ENCODE results near the gene SLC66A1. TPM values are rescaled to one million over a fixed set of nuclear protein-coding genes. Genes with fewer than 3 reads are reported as not detected.

The SLC66A1 gene
- polyA plus RNA-seq, 3 donors = 6.7 to 12.7 (median 12.5) TPM

- WGBS, 3 donors = 85 to 100% (median 86%) methylated on average over 4 of the region's 4 CpGs
- no peak overlapping the region for H3K27ac ChIP-seq (ENCODE audit: low read depth, low read length)
These were observed 25.2 kb downstream of the SLC66A1 start for GRCh38 chr1:19337289-19337688.

- 45 to 89% (median 89%) methylated on average over 27 of the region's 27 CpGs for WGBS, 3 donors
- H3K27ac ChIP-seq (ENCODE audit: low read depth, low read length) = no peak overlapping the region
These were observed 26.2 kb downstream of the SLC66A1 start for GRCh38 chr1:19338323-19338762.

DNA sequence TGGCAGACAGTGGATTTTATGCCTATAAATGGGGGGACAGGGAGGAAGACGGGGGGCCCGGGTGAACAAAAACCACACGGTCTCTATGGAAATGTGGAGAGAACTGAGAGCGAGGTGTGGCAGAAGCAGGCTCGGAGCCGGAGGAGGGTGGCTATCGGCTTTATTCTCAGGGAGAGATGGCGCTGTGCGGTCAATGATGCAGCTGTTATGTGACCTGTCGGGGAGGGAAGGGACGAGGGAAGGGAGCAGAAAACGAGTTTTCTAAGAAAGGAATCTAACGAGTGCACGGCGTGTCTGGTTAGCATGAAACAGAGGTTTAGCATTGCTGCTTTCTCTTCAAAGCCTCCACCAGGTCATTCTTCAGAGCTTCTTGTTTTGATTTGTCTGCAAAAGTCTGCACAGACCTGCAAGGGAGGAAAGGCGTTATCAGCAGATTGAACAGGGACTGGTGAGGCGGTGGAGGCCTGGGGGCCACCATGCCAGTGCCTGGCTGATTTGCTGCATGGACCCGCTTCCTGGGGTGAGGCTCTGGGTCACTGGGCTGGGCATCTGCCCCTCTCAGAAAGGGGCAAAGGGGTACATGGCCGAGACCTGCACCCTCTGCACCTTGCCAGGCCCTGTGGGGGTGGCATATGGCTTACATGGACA, 27.2 kb downstream of the SLC66A1 start:
- WGBS, 3 donors = 90 to 92% (median 91%) methylated on average over 19 of the region's 19 CpGs
- no peak overlapping the region for H3K27ac ChIP-seq (ENCODE audit: low read depth, low read length)

DNA sequence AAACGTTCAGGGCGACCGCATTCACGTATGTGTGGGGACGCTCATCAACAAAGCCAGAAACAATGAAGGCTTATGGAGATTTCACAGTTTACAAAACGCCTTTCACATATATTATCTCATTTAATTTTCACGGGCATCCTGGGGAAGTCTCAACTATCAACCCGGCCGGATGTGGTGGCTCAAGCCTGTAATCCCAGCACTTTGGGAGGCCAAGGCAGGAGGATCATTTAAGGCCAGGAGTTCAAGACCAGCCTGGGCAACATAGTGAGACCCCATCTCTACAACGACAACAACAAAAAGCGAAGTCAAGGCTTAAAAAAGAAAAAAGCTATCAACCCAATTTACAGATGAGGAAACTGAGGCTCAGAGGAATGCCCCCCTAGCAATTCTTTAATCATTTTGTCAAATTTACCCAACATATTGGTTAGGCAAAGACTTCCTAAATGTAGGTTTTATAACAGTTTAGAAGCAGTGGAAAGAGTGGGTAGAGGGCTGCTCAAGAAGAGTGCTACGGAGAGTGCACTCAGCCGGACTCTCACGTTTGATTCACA, 28.3 kb downstream of the SLC66A1 start:
- 96 to 97% (median 97%) methylated on average over 14 of the region's 14 CpGs for WGBS, 3 donors
- H3K27ac ChIP-seq (ENCODE audit: low read depth, low read length) = no peak overlapping the region

DNA sequence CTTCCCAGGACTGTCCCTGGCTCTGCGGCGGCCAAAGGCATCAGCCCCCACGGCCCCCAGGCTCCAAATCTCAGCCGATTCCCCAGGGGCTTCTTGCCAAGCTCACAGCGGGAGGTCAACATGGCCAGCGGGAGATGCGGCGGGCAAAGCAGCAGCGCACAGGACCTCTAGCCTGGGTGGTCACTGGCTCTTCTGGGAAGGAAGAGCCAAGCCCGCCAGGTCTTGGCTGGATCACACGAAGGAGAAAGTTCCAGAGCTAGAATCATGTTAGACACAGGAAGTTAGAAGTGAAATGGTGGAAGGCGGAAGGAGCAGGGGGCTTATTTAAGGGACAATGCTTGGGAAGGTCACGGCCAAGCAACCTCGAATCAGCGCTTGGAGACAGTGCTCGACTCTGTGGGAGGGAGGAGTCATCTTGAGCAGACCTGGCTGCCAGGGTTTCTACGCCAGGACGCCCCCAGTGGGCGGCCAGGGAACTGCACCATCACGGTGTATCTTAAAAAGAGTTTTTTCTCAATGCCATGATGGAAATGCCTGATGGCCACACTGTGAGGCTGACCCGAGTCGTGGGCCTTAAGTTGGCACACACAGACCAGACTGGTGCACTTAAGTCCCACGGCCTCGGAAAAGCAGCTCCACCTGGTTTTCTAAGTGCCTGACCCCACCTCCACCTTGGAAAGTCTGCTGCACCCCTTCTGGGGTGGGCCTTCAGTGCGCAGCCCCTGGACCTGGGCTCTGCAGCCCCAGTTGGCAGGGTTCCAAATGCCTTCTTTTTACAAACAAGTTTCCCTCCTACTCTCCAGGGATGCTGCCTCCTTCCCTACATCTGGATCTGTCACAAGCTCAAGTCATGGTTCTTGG, 29.3 kb downstream of the SLC66A1 start:
- no peak overlapping the region for H3K27ac ChIP-seq (ENCODE audit: low read depth, low read length)
- WGBS, 3 donors = 57 to 64% (median 63%) methylated on average over 25 of the region's 25 CpGs

- 77 to 89% (median 78%) methylated on average over 27 of the region's 27 CpGs for WGBS, 3 donors
- no peak overlapping the region for H3K27ac ChIP-seq (ENCODE audit: low read depth, low read length)
These were observed 30.1 kb downstream of the SLC66A1 start for GRCh38 chr1:19342062-19342750.

DNA sequence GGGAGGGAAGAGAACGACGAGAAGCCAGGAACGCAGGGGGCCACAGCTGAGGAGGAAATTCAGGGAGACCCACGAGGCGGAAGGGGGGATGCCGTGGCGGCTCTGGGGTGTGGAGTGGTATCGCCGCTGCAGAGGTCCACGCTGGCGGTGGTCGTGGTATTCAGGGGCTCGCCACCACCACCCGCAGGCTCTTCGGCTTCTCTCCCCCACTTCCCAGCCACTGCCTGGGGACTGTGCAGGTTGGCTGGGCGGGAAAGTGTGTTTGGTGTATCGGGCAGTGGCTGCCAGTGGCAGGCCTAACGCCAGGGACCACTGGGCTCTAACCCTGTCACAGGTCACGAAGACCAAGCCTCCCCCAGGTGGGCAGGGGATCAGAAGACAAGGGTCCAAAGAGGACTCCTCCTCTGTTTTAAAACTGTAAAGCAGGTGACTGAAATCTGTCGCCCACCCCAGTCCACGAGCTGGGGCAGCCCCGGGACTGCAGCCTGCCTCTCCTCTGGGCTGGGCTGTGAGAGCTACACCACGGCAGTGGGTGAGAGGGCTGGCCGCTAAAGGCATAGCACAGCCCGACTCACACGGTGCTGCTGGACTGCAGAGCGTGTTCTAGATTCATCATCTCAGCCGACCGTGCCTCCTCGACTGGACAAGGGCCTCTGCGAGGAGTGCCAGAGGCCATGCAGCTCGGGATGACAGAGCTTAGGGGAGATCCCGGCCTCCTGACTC, 30.9 kb downstream of the SLC66A1 start:
- H3K27ac ChIP-seq (ENCODE audit: low read depth, low read length) = no peak overlapping the region
- WGBS, 3 donors = 83 to 87% (median 84%) methylated on average over 32 to 33 of the region's 33 CpGs

DNA sequence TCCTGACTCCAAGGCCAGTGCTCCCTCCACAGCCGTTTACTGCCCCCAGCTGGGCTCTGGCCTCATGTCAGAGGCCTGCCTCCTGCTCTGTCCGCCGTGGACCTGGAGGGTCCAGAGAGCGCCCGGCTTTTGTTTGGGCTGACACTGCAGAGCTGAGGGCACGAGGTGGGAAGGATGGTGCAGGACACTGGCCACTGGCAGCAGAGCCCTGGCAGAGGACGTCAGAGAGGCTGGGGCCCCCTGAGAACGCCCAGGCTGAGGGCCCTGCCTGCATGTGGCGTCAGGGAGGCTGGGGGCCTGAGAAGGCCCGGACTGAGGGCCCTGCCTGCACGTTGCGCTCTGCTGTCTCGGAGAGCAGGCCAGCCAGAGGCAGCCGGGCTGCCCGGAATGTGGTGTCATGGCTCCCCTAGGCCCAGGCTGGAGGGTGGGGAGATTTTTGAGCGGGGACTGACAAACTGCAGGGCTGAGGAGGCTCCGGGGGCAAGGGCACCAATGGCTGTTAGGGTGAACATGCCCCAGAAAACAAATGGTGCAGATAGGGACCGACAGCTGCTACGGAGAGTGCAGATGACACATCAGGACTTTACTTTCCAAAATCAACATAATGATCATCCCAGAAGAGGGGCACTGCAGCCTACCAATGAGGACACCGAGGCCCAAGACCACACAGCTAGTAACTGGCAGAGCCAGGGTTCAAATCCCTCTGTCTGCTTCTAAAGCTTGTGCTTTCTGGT, 31.7 kb downstream of the SLC66A1 start:
- H3K27ac ChIP-seq (ENCODE audit: low read depth, low read length) = no peak overlapping the region
- 86 to 89% (median 89%) methylated on average over 20 of the region's 20 CpGs for WGBS, 3 donors

GRCh38 chr1:19344372-19344810, 32.3 kb downstream of the SLC66A1 start:
- 60 to 70% (median 69%) methylated on average over 12 of the region's 12 CpGs for WGBS, 3 donors
- no peak overlapping the region for H3K27ac ChIP-seq (ENCODE audit: low read depth, low read length)

- 93 to 95% (median 94%) methylated on average over 11 of the region's 11 CpGs for WGBS, 3 donors
These were observed 32.7 kb downstream of the SLC66A1 start for GRCh38 chr1:19344831-19345230.

GRCh38 chr1:19345391-19345790, 33.3 kb downstream of the SLC66A1 start:
- H3K27ac ChIP-seq (ENCODE audit: low read depth, low read length) = no peak overlapping the region
- WGBS, 3 donors = 91 to 94% (median 92%) methylated on average over 8 of the region's 8 CpGs

More at GRCh38 chr1:19344831-19345230, 32.7 kb downstream of the SLC66A1 start:
- no peak overlapping the region for H3K27ac ChIP-seq (ENCODE audit: low read depth, low read length)

DNA sequence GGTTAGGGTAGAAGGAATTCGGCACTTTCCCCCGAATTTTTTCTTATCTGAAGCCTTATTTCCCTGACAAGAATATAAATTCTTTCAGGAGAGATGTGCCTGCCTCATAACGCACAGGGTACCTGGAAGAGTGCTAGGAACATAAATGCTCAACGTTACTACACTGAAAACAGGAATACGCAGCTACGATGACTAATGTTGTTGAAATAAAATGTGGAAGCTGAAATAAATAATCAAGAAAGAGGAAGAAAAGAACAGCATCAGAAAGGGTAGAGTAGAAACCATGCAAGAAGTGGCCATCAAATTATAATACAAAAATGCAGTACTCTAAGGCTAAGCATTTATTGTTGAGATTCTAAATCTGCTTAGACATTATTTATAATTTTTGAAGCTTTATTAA, 33.9 kb downstream of the SLC66A1 start:
- H3K27ac ChIP-seq (ENCODE audit: low read depth, low read length) = no peak overlapping the region
- WGBS, 3 donors = 68 to 84% (median 69%) methylated on average over 6 of the region's 6 CpGs

GRCh38 chr1:19347533-19348172, 35.5 kb downstream of the SLC66A1 start:
- H3K27ac ChIP-seq (ENCODE audit: low read depth, low read length) = no peak overlapping the region
- 60 to 72% (median 66%) methylated on average over 14 of the region's 14 CpGs for WGBS, 3 donors

- WGBS, 3 donors = 79 to 81% (median 81%) methylated on average over 15 of the region's 15 CpGs
- H3K27ac ChIP-seq (ENCODE audit: low read depth, low read length) = no peak overlapping the region
These were observed 36.5 kb downstream of the SLC66A1 start for GRCh38 chr1:19348441-19349198.

- no peak overlapping the region for H3K27ac ChIP-seq (ENCODE audit: low read depth, low read length)
- 86 to 96% (median 90%) methylated on average over 17 of the region's 17 CpGs for WGBS, 3 donors
These were observed 37.9 kb downstream of the SLC66A1 start for GRCh38 chr1:19349999-19350398.

GRCh38 chr1:19350566-19350965, 38.4 kb downstream of the SLC66A1 start:
- H3K27ac ChIP-seq (ENCODE audit: low read depth, low read length) = no peak overlapping the region
- WGBS, 3 donors = 96 to 98% (median 97%) methylated on average over 5 of the region's 5 CpGs
